IPS-NIHi11 (cell line): ENCODE results near the gene TRIM60.
"Not testable (repeated sequence)": the region's sequence is repeated elsewhere in the genome, so short reads cannot be mapped to it uniquely, and the experiment has no call there.

Experiments
- DNase-seq: peaks from one replicate; pipeline ENCODE4 v3.0.0; 2012; ENCODE audit warnings: mixed read lengths, low spot score

The TRIM60 gene

DNA sequence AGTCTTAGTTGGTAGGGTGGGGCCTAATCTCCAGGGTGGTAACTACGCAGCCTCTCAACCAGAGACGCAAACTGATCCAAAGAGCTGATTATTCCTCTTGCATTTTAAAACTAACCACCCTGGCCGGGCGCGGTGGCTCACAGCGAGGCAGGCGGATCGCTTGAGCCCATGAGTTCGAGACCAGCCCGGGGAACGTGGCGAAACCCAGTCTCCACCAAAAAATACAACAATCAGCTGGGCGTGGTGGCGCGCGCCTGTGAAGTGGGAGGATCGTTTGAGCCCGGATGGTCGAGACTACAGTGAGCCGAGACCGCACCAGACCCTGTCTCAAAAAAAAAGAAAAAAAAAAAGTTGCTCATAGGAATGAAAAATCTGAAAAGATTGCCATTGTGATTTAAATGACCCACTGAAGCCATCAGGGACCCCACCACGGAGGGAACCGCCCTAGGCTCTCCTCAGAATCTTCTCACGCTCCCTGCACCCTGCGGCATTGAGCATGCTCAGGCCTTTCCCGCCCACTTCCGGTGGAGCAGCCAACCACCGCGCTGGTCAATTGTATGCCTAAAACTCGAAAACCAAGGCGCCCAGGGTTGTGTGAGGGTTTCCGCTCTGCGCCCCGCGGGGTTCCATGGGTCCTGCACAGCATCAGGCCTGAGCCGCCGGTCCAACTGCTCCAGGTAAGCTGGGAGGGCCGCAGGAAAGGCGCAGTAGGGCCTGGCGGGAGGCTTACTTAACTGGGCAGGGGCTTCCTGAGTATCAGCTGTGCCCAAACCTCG lies at the start of gene TRIM60:
Gene TRIM60, plus strand, starts transcription at position 564 of the 776 bp plus-strand sequence. CDS start 8,074 bp downstream, outside the sequence.
- no peak for DNase-seq

DNA sequence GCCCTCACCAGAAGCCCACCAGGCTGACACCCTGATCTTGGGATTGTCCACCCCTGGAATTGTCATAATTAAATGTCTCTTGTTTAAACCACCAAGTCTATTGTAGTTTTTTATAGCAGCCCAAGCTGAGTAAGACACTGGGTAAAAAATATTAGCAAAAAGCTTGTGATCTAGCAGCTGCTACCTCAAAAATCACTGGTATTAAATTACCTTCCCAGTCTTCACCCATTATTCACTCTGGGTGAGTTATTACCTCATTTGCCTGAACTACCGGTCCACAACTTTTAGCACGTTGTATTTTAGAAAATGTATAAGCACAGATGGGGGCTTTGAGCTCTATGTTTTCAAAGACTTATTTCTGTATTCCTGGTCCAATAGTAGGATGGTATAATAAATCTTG lies 42.3 kb upstream of the TRIM60 start:
- no peak for DNase-seq

DNA sequence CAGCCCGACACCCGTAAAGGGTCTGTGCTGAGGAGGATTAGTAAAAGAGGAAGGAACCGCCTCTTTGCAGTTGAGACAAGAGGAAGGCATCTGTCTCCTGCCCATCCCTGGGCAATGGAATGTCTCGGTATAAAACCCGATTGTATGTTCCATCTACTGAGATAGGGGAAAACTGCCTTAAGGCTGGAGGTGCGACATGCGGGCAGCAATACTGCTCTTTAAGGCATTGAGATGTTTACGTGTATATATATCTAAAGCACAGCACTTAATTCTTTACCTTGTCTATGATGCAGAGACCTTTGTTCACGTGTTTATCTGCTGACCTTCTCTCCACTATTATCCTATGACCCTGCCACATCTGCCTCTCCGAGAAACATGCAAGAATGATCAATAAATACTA lies 41.0 kb upstream of the TRIM60 start:
- not testable (repeated sequence) for DNase-seq

DNA sequence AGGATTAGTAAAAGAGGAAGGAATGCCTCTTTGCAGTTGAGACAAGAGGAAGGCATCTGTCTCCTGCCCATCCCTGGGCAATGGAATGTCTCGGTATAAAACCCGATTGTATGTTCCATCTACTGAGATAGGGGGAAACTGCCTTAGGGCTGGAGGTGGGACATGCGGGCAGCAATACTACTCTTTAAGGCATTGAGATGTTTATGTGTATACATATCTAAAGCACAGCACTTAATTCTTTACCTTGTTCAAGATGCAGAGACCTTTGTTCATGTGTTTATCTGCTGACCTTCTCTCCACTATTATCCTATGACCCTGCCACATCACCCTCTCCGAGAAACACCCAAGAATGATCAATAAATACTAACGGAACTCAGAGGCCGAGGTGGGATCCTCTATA lies 35.7 kb upstream of the TRIM60 start:
- DNase-seq = not testable (repeated sequence)

DNA sequence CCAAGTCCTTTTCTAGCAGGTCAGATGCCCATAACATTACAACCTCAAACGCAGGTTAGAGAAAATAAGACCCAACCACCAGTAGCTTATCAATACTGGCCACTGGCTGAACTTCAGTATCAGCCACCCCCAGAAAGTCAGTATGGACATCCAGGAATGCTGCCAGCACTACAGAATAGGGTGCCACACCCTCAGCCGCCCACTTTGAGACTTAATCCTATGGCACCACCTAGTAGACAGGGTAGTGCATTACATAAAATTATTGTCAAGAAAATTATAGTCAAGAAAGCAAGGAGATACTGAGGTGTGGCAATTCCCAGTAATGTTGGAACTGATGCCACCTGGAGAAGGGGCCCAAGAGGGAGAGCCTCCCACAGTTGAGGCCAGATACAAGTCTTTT lies 34.5 kb upstream of the TRIM60 start:
- DNase-seq = no peak

DNA sequence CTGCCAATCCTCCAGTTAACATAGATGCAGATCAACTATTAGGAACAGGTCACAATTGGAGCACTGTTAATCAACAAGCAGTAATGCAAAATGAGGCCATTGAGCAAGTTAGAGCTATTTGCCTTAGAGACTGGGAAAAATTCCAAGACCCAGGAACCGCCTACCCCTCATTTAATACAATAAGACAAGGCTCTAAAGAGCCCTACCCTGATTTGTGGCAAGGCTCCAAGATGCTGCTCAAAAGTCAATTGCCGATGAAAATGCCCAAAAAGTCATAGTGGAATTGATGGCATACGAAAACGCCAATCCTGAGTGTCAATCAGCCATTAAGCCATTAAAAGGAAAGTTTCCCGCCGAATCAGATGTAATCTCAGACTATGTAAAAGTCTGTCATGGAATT lies 33.9 kb upstream of the TRIM60 start:
- no peak for DNase-seq

DNA sequence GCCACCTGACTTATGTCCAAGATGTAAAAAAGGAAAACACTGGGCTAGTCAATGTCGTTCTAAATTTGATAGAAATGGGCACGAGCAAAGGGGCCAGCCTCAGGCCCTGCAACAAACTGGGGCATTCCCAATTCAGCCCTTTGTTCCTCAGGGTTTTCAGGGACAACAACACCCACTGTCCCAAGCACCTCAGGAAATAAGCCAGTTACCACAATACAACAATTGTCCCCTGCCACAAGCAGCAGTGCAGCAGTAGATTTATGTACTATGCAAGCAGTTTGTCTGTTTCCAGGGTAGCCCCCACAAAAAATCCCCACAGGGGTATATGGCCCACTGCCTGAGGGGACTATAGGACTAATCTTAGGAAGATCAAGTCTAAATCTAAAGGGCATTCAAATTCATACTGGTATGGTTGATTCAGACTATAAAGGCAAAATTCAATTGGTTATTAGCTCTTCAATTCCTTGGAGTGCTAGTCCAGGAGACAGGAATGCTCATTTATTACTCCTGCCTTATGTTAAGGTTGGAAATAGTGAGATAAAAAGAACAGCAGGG lies 33.2 kb upstream of the TRIM60 start:
- DNase-seq = not testable (repeated sequence)

DNA sequence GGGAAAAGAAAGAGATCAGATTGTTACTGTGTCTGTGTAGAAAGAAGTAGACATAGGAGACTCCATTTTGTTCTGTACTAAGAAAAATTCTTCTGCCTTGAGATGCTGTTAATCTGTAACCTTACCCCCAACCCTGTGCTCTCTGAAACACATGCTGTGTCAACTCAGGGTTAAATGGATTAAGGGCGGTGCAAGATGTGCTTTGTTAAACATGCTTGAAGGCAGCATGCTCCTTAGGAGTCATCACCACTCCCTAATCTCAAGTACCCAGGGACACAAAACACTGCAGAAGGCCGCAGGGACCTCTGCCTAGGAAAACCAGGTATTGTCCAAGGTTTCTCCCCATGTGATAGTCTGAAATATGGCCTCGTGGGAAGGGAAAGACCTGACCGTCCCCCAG lies 29.8 kb upstream of the TRIM60 start:
- DNase-seq = not testable (repeated sequence)

DNA sequence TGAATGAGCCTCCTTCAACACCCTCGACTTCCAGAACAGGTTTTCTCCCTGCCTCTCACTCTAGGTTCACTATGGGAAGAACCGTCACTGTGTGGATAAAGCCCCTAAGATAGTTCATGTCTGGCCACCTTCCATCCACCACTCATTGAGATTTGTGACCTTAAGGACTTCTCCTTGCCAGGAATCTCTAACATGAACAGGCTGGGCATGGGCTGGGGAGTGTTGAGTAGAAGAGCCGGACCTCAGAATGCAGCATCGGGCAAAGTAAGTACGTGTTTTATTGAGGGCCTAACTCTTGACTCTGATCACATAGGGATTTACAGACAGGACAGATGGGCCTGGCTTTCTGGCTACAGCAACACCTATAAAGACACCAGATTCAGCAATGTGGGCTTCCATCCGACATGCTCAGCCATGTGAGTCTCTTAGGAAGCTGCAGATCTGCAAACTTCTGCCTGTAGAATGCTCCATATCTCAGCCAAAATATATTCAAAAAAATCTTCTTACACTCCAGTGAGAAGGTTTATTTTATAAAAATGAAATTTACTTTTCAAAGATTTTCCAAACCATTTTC lies 26.4 kb upstream of the TRIM60 start:
- DNase-seq = no peak

DNA sequence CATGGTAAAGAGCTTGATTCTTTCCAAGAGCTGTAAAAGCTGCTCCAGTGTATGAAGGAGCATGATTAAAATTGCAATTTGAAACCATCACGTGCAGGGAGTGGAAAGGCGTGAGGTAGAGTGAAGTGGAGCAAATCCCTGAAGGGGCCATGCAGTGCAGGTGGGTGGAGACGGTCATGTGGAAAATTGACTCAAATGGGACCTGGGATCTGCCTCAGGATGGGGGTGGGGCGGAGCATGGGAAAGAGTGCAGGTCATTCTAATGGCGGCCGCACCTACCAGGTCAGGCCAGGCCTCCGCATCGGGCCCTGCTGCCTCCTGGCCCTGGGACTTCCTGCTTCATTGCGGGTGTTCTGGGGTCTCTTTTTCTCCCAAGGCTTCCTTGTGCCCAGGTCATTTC lies 25.3 kb upstream of the TRIM60 start:
- DNase-seq = peak; percentile 26

DNA sequence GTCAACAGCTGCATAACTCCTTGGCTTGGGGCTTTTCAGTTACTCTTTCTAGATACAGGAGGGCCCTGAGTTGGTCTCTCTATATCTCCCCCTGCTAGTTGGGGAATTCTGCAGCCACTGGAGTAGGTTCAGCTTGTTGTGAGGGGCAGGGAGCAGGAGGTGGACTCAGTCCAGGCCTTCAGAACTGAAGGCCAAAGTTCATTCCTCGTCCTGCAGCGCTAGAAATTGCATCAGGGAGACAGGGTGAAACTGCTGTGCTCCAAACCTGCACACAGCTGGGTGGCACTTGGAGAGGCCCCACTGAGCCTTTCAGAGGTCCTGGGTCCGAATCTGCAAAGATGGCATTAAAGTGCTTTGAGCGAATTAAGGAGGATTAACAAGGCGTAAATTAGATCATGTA lies 24.9 kb upstream of the TRIM60 start:
- DNase-seq = no peak

DNA sequence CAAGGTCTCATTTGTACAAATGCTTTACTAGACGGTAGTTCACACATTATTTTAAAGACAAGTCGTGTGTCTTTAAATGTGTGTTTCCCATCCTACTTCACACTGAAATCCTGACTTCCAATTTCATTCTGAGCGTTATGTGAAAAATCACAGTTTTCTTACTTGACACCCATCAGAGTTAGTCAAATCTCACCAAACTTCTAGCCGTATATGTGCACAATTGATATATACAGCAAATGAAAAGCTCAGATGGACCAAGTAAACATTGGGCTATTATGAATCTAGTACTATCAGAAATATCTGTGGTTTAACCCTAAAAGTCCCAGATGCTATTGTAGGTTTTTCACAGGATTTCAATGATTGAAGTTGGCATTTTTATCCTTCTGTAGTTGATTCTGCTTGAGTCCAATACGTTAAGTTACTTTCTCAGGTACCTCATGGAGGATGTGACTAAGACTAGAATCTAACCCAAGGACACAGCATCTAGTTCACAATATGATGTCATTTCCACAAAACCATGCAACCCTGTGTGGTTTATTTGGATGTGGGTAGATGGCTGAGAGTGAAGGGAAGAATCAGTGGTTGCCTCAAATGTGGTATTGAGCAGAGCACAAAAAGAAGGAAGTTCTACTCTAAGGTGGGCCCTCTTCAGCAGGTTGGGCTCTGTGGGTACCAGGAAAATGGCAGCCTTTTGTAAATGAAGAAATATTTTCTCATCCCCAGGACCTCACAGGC lies 22.1 kb upstream of the TRIM60 start:
- no peak for DNase-seq

DNA sequence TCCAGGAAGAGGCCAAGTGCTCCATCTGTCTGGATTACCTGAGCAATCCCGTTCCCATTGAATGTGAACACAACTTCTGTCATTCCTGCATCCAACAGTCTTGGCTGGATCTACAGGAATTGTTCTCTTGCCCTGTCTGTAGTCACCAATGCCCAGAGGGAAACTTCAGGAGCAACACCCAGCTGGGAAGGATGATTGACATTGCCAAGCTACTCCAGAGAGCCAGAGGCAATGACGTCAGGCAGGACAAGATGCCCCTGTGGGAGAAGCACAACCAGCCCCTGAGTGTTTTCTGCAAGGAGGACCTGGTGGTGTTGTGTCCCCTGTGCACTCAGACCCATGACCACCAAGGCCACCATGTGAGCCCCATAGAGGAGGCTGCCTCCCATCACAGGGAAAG lies 21.3 kb upstream of the TRIM60 start:
- DNase-seq = no peak

DNA sequence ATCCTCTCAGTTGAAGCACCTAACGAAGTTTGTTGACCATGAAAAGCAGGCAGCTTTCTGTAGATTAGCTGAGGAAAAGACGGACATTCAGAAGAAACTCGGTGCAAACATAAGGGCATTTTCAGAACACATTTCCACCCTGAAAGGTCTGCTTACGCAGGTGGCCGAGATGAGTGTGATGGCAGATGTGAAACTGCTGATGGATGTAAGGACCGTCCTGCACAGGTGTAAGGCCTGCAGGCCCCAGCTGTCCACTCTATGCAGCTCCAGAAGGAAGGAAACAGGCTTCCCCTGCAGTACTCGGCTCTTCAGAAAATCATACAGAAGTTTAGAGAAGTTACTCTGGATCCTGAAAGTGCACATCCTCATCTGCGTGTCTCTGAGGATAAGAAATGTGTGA lies 20.8 kb upstream of the TRIM60 start:
- no peak for DNase-seq

DNA sequence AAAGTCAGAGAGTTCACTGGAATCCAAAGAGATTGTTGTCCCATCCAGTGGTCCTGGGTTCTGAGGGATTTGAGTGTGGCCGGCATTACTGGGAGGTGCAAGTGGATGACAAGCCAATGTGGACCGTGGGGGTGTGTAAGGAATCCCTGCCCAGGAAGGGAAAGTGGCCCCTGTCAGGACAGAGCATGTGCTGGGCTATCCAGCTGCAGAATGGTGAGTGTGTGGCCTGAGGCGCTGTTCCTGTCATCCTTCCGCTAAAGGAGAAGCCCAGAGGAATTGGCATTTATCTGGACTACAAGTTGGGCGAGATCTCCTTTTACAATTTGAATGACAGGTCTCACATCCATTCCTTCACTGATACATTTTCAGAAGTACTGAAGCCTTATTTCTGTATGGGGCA lies 20.4 kb upstream of the TRIM60 start:
- no peak for DNase-seq

DNA sequence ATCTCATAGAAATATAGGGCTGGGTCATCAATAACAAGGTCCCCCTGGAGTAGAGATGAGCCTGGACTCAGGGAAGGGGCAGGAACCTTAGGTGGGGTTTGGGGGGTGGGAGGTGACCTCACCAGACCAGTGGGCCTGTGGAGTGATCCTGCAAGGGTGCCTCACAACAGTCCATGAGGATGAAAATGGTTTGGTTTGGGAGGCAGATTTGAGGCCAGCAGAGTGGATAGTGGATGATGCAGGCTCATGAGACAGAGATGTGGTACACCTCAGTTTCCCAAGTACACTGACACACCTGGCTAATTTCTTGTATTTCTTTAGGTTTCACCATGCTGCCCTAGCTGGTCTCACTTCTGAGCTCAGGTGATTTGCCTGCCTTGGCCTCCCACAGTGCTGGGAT lies 18.1 kb upstream of the TRIM60 start:
- DNase-seq = no peak

DNA sequence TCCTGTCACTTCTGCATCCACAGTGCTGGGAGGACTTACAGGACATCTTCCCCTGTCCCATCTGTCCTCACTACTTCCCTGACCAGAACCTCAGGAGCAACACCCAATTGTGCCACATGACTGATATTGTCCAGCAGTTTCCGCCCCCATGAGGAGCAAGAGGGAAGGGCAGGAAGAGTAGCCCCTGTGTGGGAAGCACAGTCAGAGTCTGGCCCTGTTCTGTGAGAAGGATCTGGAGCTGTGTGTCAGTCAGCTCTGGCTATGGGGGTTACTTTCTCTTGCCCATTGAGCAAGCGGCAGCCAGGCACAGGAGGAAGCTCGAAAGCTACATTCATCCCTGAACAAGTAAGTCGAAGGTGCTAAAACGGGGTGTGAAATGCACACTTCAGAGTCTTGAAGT lies 14.8 kb upstream of the TRIM60 start:
- DNase-seq = peak; percentile 43

DNA sequence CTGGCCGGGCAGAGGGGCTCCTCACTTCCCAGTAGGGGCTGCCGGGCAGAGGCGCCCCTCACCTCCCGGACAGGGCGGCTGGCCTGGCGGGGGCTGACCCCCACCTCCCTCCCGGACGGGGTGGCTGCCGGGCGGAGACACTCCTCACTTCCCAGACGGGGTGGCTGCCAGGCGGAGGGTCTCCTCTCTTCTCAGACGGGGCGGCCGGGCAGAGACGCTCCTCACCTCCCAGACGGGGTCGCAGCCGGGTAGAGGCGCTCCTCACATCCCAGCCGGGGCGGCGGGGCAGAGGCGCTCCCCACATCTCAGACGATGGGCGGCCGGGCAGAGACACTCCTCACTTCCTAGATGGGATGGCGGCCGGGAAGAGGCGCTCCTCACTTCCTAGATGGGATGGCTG lies 11.8 kb upstream of the TRIM60 start:
- DNase-seq = not testable (repeated sequence)

DNA sequence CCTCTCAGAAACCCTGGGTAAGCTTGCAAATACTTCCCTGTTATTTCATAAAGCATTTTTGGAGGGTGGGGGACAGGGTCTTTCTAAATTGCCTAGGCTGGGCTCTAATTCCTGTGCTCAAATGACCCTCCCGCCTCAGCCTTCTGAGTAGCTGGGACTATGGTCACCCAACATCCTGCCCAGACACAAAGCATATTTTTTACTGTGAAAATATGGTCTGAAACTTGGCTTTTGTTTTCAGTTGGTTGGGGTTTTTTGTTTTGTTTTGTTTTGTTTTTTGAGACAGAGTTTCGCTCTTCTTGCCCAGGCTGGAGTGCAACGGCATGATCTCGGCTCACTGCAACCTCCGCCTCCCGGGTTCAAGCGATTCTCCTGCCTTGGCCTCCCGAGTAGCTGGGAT lies 6.0 kb upstream of the TRIM60 start:
- DNase-seq = not testable (repeated sequence)

DNA sequence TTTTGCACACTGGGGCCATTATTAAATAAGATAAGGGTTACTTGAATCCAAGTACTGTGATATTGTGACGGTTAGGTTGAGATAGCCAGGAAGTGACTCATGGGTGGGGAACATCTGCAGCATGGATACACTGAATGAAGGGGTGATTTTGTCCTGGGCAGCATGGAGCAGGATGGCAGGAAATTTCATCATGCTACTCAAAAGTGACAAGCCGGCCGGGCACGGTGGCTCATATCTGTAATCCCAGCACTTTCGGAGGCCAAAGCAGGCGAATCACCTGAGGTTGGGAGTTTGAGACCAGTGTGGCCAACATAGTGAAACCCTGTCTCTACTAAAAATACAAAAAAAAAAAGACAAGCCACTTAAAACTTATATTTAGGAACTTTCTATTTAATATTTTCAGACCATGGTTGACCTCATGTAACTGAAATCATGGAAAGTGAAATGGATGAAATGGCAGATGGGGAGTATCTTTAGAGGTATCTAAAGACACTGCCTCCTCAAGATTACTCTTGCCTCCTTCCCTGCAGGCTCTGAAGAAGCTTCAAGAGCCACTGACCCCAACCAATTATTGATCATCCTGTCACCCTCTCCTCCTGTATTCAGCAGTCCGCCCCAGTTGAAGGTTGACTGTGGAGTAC lies 3.9 kb upstream of the TRIM60 start:
- DNase-seq = no peak

DNA sequence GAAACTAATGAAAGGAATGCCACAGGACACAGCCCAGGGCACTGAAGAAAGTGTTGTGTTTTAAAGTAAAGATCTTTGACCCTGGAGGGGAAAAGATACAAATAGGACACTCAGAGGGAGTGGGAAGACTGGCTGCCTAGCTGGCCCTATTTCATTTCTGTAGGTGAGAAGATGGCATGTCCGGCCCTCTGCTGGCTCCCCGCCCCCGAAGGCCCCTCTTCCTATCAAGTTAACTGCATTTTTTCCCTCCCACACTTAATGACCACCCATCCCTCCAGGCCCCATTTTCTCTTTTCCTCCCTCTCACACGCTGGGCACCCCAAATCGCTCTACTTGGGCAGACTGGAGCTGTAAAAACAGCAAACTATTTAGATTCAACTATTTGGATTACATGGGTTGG lies 16.4 kb downstream of the TRIM60 start:
- DNase-seq = no peak

DNA sequence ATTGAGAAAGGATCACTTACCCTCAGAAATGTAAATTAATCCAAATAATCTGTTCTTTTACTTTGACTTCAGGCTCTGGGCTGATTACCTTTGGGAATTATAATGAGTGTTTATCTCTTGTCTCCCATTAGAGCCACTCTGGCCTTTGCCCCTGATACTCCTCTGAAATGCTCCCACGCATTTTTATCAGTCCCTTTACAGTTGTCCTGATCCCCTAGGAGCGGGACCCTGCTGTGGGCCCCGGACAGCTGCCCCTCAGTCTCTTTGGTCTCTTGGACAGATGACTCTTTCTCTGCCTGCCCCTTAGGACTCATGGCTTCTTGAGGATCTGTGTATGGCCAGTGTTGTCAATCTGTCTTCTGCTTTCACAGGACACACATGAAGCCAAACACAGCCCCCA lies 20.8 kb downstream of the TRIM60 start:
- DNase-seq = no peak
